NCI-H774 (cell line): Measurements from ENCODE around the gene NME7.
"Not testable (repeated sequence)": the region's sequence is repeated elsewhere in the genome, so short reads cannot be mapped to it uniquely, and the experiment has no call there.

ENCODE experiments used
- DNase-seq: peaks from one replicate; lab custom pipeline; 2025; lab: John Stamatoyannopoulos, UW

NME7 gene

DNA sequence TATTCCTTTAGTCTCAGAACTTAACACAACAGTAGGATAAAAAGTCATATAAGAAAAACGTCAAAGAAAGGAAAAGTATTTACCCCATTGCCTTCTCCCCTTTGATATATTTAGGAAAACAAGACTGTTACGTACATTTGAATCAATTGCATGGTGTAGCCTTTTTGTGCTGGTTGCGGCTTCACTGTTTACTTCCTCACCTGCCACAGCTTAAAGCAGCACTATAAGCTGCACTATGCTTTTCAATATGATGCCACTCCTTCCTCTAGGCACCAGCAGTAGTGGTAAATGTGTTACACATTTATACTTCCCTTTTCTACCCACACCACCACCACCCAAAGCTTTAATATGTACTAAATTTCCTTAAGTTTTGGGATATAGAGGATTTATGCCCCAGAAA, 150.0 kb downstream of the NME7 start:
- DNase-seq: no peak

DNA sequence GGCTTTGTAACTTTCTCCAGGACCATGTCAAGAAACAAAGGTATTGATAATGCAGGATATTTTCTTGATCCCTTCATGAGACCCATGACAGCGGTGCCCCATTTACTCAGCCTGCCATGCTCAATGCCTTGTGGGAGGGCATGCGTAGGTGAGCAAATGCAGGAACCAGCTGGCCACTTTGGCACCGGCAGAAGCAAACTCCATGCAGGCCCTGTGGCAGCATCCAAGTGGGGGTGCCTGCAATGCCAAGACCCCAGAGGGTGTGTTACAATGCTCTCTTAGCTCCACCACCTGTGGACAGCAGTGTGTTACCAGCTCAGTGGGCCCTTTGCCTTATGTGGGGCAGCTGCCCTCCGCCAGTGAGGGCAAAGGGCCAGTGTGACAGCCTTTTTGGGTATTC, 153.0 kb downstream of the NME7 start:
- no peak for DNase-seq

DNA sequence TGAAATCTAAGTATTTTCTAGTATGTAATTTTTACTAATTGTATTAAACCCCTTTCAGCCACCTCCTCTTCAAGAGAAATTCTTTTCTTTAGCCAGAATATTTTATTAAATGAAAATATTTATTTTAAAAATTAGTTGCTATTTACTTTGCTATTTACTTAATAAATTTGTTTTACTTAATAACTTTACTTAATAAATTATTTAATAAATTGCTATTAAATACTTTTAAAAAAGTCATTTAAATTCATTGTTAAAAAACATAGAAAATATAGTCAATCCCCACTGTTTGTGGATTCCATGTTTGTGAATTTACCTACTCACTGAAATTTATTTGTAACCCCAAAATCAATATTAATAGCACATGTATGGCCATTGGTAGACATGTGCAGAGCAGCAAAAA, 155.5 kb downstream of the NME7 start:
- no peak for DNase-seq

DNA sequence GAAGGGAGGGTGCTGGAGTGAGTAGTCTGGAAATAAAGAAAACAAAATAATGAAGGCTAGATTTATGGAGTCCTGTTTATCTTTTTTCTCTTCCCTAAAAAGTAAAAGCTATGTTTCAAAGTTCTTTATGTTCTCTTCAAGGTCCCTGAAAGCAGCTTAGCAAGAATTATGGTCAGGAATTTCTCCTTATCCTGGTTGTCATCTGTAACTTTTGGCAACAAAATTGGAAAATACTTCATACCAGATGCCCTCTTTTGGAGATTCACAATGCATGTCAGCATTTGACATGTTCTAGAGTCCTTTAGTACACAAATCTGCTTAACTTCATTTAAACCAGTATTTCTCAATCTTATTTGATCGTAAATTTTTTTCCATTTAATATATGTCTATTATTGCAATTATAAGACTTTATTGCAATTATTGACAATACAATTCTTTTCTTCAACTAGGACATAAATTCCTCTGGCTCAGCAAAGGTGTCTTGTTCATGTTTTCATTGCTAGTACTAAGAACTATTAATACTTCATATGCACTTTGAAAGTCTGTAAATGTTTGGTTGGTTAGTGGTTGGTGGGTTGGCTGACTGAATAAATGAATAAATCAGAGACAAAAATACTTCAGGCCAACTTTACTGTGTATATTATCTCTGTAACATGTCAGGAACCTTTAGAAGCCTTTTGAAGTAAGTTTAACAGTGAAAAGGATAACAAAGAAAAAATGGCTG, 159.6 kb downstream of the NME7 start:
- no peak for DNase-seq

DNA sequence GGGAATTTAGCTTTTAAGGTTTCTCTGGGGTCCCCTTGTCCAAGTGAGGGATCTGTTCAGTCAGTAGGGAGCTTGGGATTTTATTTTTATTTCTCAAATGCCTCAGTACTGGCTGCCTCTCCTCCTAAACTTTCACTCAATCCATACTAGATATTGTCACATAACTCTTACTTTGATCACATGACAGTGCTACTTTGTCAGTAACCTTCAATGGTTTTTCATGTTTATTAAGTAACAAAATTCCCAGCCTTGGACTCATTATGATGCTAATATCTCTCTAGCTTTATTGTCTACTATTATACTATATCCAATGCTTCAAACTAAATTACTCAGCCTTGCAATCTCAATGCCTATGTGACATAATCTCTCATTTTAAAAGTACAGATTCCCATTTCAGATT, 163.4 kb downstream of the NME7 start:
- DNase-seq: no peak

DNA sequence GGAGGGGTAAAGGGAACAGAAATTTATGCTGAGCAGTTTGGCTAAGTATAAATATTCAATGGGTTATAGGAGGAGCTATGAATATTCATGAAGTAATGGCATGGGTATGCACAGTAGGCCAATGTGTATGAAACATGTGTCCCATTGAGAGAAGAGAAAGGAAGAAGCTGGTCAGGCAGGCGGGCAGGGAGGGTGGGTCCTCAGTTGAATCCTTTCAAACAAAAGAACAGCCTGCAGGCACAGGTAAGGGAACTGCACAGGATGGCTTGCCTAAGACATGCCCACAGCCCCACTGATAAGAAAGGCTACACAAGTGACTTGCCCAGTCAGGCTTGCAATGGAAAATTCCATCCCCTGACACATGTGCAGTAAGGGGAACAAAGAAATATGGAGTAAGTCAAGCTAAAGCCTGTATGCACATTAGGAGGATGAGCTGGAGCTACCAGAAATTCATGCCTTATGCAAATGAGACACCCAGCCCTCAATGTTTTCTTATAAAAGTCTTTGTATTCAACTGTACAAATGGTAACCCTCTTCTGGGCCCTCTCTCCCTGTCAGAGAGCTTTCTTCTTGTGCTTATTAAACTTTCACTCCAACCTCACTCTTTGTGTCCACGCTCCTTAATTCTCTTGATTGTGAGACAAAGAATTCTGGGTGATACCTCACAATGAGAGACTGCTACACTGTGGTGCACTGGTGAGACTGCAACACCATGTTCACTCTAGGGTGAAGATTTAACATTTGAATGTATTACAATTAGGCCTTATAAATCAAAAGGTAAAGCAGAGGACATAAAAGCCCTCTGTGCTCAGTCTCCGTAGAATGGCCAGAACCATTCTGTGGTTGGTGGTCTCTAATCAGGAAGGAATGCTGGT, 164.6 kb downstream of the NME7 start:
- DNase-seq: no peak

DNA sequence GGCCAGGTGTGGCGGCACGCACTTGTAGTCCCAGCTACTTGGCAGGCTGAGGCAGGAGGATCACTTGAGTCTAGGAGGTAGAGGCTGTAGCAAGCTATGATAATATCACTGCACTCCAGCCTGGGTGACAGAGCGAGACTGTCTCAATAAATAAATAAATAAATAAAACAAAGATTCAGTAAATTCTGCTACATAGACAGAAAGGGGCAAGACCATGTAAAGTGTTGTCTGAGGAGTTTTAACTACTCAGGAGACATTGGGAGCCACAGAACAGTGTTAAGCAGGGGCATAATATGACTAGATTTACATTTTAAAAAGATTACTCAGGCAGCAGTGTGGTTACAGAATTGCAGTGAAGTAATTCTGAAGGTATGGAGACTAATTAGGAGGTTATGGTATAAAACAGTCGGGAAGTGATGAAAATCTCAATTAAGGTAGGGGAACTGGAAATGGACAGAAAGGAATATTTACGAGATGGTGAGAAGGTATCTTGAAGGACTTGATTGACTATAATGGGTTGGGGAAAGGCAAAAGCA, 166.4 kb downstream of the NME7 start:
- no peak for DNase-seq

DNA sequence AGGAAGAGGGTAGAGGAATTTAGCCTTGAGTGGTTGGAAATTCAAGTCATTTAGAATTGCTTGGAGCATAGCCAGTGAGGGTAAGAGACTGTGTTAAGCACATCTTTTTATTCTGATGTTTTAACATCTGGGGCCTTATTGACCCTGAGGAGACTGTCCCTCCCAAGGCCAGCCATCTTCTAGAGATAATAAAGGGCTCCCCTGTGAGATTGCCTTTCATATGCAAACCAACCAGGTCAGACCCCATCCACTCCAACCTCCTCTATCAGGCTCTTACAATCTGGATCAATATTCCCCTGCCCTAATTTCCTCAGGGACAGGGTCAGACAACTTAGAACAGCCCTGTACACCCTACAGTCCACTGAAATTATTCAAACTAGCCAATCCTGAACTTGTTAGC, 167.3 kb downstream of the NME7 start:
- DNase-seq: no peak

DNA sequence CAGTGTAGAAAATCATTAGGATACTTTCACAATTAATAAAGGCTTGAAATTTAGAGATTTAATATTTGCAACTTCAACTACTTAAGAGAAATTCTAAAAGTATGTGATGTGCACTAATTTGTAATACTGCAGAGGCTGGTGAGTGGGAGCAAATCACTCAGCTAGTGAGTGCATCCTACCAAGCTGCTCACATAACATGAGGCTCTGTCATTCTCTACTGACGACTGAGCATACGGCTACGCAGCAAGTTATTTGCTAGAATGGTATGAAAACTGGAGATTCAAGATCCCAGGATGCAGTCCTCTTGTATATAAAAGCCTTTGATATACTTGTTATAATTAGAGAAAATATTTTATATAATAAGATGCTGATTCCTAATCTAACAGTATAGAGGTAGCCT, 171.0 kb downstream of the NME7 start:
- DNase-seq: no peak

DNA sequence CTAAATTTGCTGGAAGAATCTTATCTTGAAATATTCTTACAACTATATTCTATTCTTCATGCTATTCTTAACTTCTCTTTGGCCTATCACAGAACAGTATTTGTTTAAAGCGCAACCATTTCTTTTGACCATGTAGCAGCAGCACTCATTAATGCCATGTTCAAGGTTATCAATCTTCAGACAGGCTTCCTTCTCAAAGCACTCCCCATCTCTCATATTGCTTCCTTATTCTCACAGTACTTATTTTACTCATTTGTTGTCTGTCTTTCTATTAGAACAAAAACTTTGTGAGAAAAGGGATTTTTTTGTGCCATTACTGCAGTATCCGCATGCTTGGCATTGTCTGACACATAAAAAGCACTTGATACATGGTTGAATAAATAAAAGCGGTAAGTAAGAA, 171.4 kb downstream of the NME7 start:
- DNase-seq: no peak

DNA sequence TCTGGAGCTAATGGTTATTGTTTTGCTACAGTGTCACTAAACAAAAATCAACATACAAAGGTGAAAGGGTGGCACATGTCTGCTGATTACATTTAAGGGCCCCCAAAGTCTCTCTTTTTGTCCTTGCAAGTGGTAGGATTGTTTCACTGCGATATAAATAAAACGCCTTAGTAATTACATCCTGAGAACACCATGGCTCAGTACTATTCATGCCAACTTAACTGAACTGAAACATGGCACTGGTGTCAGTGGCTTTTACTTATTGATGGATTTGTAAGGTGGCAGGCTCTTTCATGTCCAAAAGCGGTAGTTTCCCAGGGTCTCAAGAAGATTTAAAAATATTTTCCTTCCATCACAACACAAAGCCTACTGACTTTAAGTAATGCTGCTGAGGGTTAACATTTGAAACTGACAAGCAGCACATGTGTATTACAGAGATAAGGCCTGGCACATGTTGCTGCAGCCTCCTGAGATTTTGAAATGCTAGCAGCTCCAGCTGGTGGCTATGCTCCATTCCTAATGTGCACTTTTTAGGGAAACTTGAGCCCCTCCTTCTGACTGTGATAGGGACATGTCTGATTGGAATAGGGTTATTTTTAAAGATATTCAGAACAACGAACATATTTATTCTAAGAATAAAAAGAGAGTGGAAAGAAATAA, 174.3 kb downstream of the NME7 start:
- DNase-seq: no peak

DNA sequence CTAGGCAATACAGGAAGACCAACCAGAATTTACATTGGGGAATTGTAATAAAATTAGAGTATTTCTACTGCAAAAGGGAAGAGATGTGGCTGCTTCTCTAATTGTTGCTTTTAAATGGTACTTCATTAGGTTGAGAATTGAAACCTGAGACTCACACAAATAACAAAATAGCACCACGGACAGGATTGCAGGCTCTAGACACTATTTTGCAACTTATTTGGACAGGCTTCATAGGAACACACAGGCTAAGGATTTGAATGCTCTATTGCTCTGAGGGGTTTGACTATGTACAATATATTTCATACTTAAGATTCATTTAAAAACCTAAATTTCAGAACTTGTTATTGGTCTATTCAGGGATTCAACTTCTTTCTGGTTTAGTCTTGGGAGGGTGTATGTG, 181.5 kb downstream of the NME7 start:
- no peak for DNase-seq

DNA sequence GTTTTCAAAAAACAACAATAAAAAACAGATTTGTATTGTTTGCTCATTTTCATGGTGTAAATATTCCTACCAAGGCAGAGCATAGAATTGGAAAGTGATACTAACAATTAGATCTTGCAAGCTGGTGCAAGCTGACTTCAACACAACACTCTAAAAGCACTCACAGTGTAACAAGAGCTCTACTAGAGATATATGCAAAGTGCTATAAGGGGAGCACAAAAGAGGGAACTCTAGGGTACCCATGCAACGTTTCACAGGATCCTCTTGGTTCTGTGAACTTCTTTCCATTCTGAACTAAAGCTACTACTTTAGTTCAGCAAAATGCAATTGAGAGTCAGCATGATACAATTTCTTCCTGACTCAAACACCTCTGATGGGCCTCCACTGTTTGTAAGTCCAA, 182.8 kb downstream of the NME7 start:
- no peak for DNase-seq

DNA sequence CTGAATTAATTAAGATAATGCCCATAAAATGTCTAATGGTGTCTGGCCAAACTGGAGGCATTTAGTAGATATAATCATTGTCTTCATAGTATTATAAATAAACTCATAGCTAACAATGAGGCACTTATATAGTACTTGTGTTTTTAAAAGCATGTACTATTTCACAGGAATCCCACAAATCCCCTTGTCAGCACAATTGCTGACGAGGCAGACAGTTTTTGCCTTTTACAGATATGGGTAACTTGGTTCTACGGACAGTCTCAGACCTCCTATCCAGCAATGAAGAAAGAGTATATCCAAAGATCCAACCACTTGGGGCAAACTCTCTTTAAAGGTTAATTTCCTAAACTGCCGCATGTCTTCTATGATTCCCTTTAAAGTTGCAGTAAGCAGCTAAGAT, 187.4 kb downstream of the NME7 start:
- no peak for DNase-seq

DNA sequence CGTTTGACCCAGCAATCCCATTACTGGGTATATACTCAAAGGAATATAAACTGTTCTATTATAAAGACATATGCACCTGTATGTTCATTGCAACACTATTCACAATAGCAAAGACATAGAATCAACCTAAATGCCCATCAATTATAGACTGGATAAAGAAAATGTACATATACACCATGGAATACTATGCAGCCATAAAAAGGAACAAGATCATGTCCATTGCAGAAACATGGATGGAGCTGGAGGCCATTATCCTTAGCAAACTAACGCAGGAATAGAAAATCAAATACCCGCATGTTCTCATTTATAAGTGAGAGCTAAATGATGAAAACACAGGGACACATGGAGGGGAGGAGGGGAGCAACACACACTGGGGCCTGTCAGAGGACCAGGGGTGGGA, 188.2 kb downstream of the NME7 start:
- DNase-seq: not testable (repeated sequence)

DNA sequence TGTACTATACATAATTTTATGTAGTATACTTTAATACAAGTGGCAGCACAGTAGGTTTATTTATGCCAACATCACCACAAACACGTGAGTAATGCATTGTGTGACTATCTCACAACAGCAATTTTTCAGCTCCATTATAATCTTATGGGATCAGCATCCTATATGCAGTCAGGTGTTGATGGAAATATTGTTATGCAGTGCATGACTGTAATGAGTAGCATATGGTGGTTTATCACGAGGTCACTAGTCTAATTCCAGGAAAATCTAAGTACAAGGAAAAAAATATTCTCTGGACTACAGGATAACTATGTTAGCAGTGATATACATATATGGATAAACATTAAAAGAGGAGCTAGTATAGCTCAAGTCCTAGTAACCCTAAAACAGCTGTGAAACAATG, 192.1 kb downstream of the NME7 start:
- DNase-seq: no peak

DNA sequence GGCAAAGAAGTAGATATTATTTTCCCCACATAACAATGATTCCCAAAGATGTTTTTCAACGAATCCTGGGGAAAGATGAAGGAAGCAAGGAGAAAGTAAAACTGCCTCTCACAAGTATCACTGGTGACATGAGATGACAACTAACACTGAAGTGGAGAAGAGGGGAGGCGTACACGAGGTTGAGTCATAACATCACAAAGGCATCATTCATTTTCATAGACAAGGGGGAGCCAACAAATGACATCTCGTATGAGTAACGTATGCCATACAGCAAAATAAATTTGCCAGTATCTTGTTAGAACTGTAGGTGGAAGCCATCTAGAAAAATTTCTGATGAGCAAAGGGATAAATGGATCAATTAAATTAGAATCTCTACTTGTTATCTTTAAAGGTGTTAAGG, 204.5 kb downstream of the NME7 start:
- no peak for DNase-seq

DNA sequence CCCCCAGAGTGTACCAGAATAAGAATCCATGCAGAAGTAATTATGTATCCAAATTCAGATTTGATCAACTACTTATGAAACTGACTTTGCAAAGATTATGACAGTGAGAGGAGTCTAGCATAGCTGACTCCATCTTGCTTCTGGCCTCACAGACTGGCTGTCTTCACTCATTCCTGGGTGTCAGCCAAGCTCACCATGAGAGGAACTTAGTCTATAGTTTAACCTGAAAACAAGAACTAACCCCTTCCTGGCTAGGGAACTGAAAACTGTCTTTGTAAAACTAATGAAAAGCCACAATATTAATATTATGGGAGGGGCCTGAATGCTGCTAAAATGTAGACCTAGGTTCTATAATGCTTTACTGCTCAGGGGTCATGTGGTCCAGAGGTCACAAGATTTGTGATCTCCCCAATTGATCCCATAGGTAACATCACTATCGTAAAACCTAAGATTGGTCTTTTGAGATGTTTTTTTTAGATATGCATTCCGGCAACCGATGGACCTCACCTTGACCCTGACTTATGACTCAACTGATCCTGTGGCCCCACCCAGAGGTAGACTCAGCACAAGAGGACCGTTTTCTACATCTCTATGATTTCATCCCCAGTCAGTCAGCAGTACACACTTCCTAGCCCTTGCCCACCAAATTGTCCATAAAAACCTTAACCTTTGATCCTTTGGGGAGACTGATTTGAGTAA, 206.0 kb downstream of the NME7 start:
- no peak for DNase-seq

DNA sequence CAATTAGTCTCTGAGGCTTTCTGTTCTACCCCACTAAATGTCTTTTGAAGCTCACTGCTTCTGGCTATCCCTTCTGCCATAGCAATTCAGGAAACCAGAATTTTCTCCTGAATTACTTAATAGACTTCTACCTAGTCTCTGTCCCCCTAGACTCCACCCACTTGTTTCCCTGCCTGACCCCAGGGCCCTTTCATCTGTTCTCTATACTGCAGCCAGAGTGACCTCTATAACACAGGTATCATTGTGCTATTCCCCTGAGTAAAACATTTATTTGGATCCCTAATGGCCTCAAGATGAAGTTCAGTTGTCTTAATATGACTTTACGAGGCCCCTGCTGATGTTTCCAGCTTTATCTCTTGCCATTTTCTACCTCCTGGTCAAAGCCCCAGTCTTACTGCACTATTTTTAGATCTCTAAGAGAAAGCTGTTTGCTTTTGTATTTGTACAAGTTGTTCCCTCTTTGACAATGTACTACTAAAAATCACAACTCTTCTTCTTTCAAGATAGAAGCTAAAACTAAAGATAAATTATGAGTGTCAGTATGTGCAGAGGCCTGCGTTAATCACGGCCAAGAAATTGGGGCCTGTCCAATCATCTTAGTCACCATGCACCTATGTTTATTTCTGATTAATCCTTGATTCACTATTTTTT, 206.6 kb downstream of the NME7 start:
- DNase-seq: no peak

DNA sequence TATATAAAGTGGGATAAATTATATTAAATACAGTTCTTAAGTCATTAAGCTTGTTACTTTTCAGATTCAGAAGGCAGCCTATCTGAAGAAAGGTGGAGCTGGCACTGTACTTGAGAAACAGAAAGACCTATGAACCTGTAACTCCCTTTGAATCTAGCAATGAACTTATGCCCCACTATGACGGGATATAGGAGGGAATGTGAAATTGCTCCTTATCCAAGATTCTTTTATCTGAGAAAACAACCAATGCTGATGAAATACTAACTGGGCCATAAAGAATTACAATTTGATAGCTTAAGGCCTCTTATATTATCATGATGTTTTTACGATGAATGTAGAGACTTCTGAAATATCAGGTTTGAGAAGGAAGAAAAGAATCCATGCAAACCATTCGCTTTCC, 211.0 kb downstream of the NME7 start:
- no peak for DNase-seq

DNA sequence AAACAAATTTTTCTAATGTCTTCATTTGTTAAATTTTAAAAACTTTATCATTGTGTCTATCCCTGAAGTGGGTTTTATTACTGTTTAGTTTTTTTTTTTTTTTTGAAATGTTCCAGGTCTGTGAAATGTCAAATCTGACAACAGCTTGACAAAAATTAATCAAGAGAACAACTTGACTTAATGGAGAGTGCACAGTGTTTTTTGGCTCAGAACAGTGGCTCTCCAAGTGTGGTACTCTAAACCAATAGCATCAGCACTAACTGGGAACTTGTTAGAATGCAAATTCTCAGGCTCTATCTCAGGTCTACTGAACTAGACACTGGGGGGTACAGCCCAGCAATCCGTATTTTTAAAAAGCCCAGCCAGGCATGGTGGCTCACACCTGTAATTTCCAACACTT, 211.9 kb downstream of the NME7 start:
- DNase-seq: no peak
